Thyroid gland (tissue), 4 donors: Measurements from ENCODE around the gene ANP32A.

Experiments
- POLR2A ChIP-seq, 2 donors: fragments of 450-650 bp; IDR thresholded peaks; one replicate each; pipeline ENCODE4 v1.6.1; 2017; ENCODE audit warnings: antibody characterized with exemption in 2 of 2, mild to moderate bottlenecking in 2 of 2, moderate library complexity in 1 of 2
- TF ChIP-seq, protein P1 (sequence below), 6 experiments: fragments of 200-600 bp in 3 of 6; fragments of 450-650 bp in 3 of 6; sonication (generic) in 3 of 6; IDR thresholded peaks; one replicate each; pipeline ENCODE4 v1.5.1; 2016 to 2019; ENCODE audit warnings: antibody characterized with exemption in 6 of 6, mild to moderate bottlenecking in 2 of 6, inconsistent platforms in 1 of 6, moderate library complexity in 1 of 6

DNA sequence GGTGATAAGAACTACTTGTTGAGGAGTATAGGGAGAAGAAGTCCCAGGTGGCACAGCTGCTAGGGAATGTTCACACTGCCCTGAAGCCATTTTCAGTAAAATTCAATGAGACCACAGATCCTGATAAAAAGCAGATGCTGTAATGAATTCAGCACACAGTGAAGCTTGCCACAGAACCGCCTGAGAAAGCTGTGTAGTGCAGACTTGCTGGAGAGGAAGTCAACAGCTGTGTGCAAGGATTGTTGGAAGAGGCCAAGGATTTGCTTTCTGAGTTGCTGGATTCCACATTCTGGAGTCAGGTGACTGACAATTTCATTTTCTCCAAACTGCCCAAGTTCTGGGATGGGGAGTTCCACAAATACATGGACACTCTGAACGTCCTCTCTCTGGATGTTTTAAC is 70.9 kb downstream of the ANP32A start:
- TF ChIP-seq, protein P1, sequence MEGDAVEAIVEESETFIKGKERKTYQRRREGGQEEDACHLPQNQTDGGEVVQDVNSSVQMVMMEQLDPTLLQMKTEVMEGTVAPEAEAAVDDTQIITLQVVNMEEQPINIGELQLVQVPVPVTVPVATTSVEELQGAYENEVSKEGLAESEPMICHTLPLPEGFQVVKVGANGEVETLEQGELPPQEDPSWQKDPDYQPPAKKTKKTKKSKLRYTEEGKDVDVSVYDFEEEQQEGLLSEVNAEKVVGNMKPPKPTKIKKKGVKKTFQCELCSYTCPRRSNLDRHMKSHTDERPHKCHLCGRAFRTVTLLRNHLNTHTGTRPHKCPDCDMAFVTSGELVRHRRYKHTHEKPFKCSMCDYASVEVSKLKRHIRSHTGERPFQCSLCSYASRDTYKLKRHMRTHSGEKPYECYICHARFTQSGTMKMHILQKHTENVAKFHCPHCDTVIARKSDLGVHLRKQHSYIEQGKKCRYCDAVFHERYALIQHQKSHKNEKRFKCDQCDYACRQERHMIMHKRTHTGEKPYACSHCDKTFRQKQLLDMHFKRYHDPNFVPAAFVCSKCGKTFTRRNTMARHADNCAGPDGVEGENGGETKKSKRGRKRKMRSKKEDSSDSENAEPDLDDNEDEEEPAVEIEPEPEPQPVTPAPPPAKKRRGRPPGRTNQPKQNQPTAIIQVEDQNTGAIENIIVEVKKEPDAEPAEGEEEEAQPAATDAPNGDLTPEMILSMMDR (IDR thresholded peaks at IDR 0.05): no peak
- no peak for TF ChIP-seq POLR2A (IDR thresholded peaks at IDR 0.05)
